IMR-90 (cell line): ENCODE results near the gene LYRM2. TPM values are rescaled to one million over a fixed set of nuclear protein-coding genes. Genes with fewer than 3 reads are reported as not detected.
"Not testable (repeated sequence)": the region's sequence is repeated elsewhere in the genome, so short reads cannot be mapped to it uniquely, and the experiment has no call there.

Source experiments
- ATAC-seq: fragments of 200-7000 bp; cut with Tn5 transposase; 2 replicates; pipeline ENCODE4 v1.9.1; 2020; ENCODE audit warnings: low read depth, mild to moderate bottlenecking, moderate library complexity
- BruUV-seq: library from RNA; stranded (reverse); fragments of 400-500 nt; replicated peaks from 2 replicates; lab custom pipeline; 2021; lab: Mats Ljungman, UMichigan
- CTCF ChIA-PET: fragments of 300-600 bp; formaldehyde crosslinking; extraction: SDS; loops from one replicate; lab custom pipeline; 2021; ENCODE audit warnings: antibody characterized with exemption; lab: Yijun Ruan, JAX
- POLR2A ChIA-PET: fragments of 300-600 bp; sonication (Branson Sonifier 250); formaldehyde crosslinking; loops from one replicate; lab custom pipeline; 2022; ENCODE audit warnings: antibody characterized with exemption; ENCODE audit not compliant: unreplicated experiment; lab: Charles Lee
- DNase-seq: peaks from one replicate; pipeline ENCODE4 v3.0.0; 2013
- H2AFZ ChIP-seq: replicated peaks from 2 replicates; pipeline ENCODE3; 2013; ENCODE audit warnings: low read length, mild to moderate bottlenecking; ENCODE audit not compliant: poor library complexity
- H2AK5ac ChIP-seq: 2 replicates; pipeline ENCODE4 v1.6.1; 2013; ENCODE audit warnings: low read depth, low read length, inconsistent platforms
- H2AK9ac ChIP-seq: replicated peaks from 2 replicates; pipeline ENCODE3; 2013; ENCODE audit warnings: mild to moderate bottlenecking, low read depth, low read length, moderate library complexity; ENCODE audit not compliant: poor library complexity
- H2BK120ac ChIP-seq: 2 replicates; pipeline ENCODE4 v1.6.1; 2013; ENCODE audit warnings: low read depth, low read length, inconsistent platforms
- H2BK15ac ChIP-seq: 3 replicates; pipeline ENCODE4 v1.6.1; 2013; ENCODE audit warnings: low read depth, low read length, inconsistent platforms
- H2BK20ac ChIP-seq: 2 replicates; pipeline ENCODE4 v1.6.1; 2013; ENCODE audit warnings: low read depth, mild to moderate bottlenecking, inconsistent platforms, low read length, moderate library complexity
- H2BK5ac ChIP-seq: 2 replicates; pipeline ENCODE4 v1.6.1; 2013; ENCODE audit warnings: mild to moderate bottlenecking, low read depth, low read length, inconsistent platforms; ENCODE audit not compliant: poor library complexity, severe bottlenecking
- H3K14ac ChIP-seq: replicated peaks from 2 replicates; pipeline ENCODE4 v1.6.1; 2013; ENCODE audit warnings: low read depth, low read length, inconsistent platforms
- H3K18ac ChIP-seq: 2 replicates; pipeline ENCODE4 v1.6.1; 2013; ENCODE audit warnings: low read depth, low read length, control low read depth
- H3K23ac ChIP-seq: 2 replicates; pipeline ENCODE4 v1.6.1; 2013; ENCODE audit warnings: low read depth, low read length, inconsistent platforms
- H3K27ac ChIP-seq: 2 replicates; pipeline ENCODE4 v1.5.1; 2013; ENCODE audit warnings: mild to moderate bottlenecking, control low read depth, low read length; ENCODE audit not compliant: insufficient read depth
- H3K27me3 ChIP-seq: 2 replicates; pipeline ENCODE4 v1.6.1; 2013; ENCODE audit warnings: low read length; ENCODE audit not compliant: control insufficient read depth, insufficient read depth
- H3K36me3 ChIP-seq: 2 replicates; pipeline ENCODE4 v1.6.1; 2013; ENCODE audit warnings: low read length, mixed read lengths; ENCODE audit not compliant: control insufficient read depth, insufficient read depth
- H3K4ac ChIP-seq: 2 replicates; pipeline ENCODE4 v1.6.1; 2013; ENCODE audit warnings: low read depth, low read length, inconsistent platforms
- H3K4me1 ChIP-seq: 2 replicates; pipeline ENCODE4 v1.6.1; 2013; ENCODE audit warnings: low read length, mixed read lengths; ENCODE audit not compliant: control insufficient read depth, insufficient read depth
- H3K4me2 ChIP-seq: 2 replicates; pipeline ENCODE4 v1.6.1; 2013; ENCODE audit warnings: low read depth, mild to moderate bottlenecking, control low read depth, low read length, moderate library complexity
- H3K4me3 ChIP-seq: 2 replicates; pipeline ENCODE4 v1.5.1; 2013; ENCODE audit warnings: low read depth, mild to moderate bottlenecking, control low read depth, low read length, moderate library complexity; ENCODE audit not compliant: insufficient read depth
- H3K56ac ChIP-seq: 2 replicates; pipeline ENCODE4 v1.6.1; 2013; ENCODE audit warnings: low read length, inconsistent platforms; ENCODE audit not compliant: insufficient read depth; ENCODE audit errors: extremely low read depth
- H3K79me1 ChIP-seq, 2 experiments: 2 replicates each; pipeline ENCODE4 v1.6.1; 2013; ENCODE audit warnings: low read length in 2 of 2, inconsistent platforms in 1 of 2, low read depth in 1 of 2
- H3K9ac ChIP-seq: 2 replicates; pipeline ENCODE4 v1.6.1; 2013; ENCODE audit warnings: low read depth, low read length, control low read depth
- H3K9me1 ChIP-seq: 2 replicates; pipeline ENCODE4 v1.6.1; 2013; ENCODE audit warnings: low read length, inconsistent platforms; ENCODE audit not compliant: insufficient read depth
- H3K9me3 ChIP-seq: 2 replicates; pipeline ENCODE4 v1.6.1; 2013; ENCODE audit warnings: low read length; ENCODE audit not compliant: control insufficient read depth, insufficient read depth
- H4K20me1 ChIP-seq: 2 replicates; pipeline ENCODE4 v1.6.1; 2013; ENCODE audit warnings: low read length, inconsistent platforms; ENCODE audit not compliant: insufficient read depth
- H4K5ac ChIP-seq: 2 replicates; pipeline ENCODE4 v1.6.1; 2013; ENCODE audit warnings: mild to moderate bottlenecking, low read depth, low read length, control low read depth
- H4K8ac ChIP-seq, 2 experiments: 2 replicates each; pipeline ENCODE4 v1.6.1; 2013; ENCODE audit warnings: low read depth in 2 of 2, low read length in 2 of 2, control low read depth in 1 of 2, inconsistent platforms in 1 of 2
- H4K91ac ChIP-seq: 2 replicates; pipeline ENCODE4 v1.6.1; 2013; ENCODE audit warnings: low read depth, low read length, inconsistent platforms; ENCODE audit not compliant: insufficient read depth
- WGBS, 2 experiments: methylation state at CpG; one replicate each; pipeline versions ENCODE4 v1.1.5 to v1.1.7; 2013; ENCODE audit warnings: missing lambda C conversion rate in 2 of 2; ENCODE audit not compliant: insufficient read length in 1 of 2; ENCODE audit errors: extremely low coverage in 2 of 2; 5-methylcytosine and 5-hydroxymethylcytosine counted together
- dilution Hi-C: fragments of 300-500 bp; cut with HindIII; formaldehyde crosslinking; loops from one replicate; pipeline ENCODE4 v1.14.3; 2018; ENCODE audit warnings: low sequenced_read_pairs; ENCODE audit not compliant: unreplicated experiment
- in situ Hi-C: fragments of 300-500 bp; cut with MboI; formaldehyde crosslinking; loops from 3 replicates; pipeline ENCODE4 v1.14.3; 2019; ENCODE audit warnings: low sequenced_read_pairs, inconsistent platforms, mixed read lengths
- intact Hi-C: fragments of 100-400 bp; cut with micrococcal nuclease; formaldehyde crosslinking; loops from 2 replicates; pipeline ENCODE4 v1.10.0; 2022
- polyA plus RNA-seq, 3 experiments: library from polyadenylated mRNA; depleted of rRNA; stranded (reverse); fragments of >200 nt; gene quantifications; 2 replicates each; pipeline ENCODE4 v1.2.3, GENCODE V29; 2012; ENCODE audit warnings: low replicate concordance in 1 of 3
- total RNA-seq: library from RNA; depleted of rRNA; stranded (reverse); fragments of >200 nt; gene quantifications from 2 replicates; pipeline ENCODE4 v1.2.3, GENCODE V29; 2012

The LYRM2 gene
- total and polyA plus RNA-seq, 2 of the 4 experiments (the other 2 are of a cell fraction) = 14.0 to 24.0 TPM

DNA sequence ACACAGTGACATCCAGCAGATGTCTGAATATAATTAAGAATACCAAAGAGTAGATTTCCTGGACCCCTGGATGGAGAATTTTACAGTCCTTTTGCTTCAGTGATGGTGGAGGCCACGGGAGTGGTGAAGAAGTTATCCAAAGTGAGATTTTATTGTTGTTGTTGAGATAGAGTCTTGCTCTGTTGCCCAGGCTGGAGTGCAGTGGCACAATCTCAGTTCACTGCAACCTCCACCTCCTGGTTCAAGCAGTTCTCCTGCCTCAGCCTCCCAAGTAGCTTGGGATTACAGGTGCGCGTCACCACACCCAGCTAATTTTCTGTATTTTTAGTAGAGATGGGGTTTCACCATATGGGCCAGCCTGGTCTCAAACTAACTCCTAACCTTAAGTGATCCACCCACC is 3.0 kb upstream of the LYRM2 start:
- H3K18ac ChIP-seq, H3K27ac ChIP-seq, intact Hi-C loops, H3K4me1 ChIP-seq, H2BK120ac ChIP-seq, BruUV-seq, H2AFZ ChIP-seq, H2BK5ac ChIP-seq, H3K9me1 ChIP-seq, H2BK15ac ChIP-seq, H4K8ac ChIP-seq, CTCF ChIA-PET, H2BK20ac ChIP-seq, H3K27me3 ChIP-seq, H2AK5ac ChIP-seq, H3K4ac ChIP-seq, dilution Hi-C loops, H3K36me3 ChIP-seq, H4K91ac ChIP-seq, H3K56ac ChIP-seq, DNase-seq, H3K9ac ChIP-seq, in situ Hi-C loops, H4K20me1 ChIP-seq, H4K5ac ChIP-seq, H3K14ac ChIP-seq, H3K9me3 ChIP-seq, H3K4me3 ChIP-seq, H3K4me2 ChIP-seq, POLR2A ChIA-PET, ATAC-seq, H3K23ac ChIP-seq, H2AK9ac ChIP-seq: not testable (repeated sequence)
- peaks cover 10 to 16% of the 10 kb centered on the region in 2 experiments; a peak in 3 of 4 replicates for H3K79me1 ChIP-seq
- WGBS, 2 experiments = no CpG with 5 or more reads among the region's 3 CpGs
